ENCODE measurements around the gene PLAC8.
A peak's percentile ranks its signal among the peaks of the same experiment; 100 is the strongest.
"Not testable (repeated sequence)": the region's sequence is repeated elsewhere in the genome, so short reads cannot be mapped to it uniquely, and the experiment has no call there.

The PLAC8 gene

DNA sequence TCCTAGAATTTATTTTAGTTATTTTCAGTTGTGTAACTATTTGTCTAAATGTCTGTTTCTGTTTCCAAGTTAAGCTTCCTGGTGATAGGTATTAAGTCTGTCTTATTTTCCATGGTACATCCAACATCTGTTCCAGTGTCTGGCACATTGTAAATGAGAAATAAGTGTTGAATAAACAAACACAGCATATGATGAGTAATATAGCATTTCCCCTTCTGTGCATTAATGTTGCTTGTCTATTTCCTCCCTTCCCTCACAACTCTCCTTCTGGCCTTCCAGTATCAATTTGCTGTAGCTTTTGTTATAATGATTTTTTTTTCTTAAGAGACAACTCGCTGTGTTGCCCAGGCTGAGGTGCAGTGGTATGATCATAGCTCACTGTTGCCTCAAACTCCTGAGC lies 43.4 kb downstream of the PLAC8 start:
- H3K9me3 Mint-ChIP-seq: no peaks in the 10 kb centered on the region
- H3K36me3 Mint-ChIP-seq: peaks cover 26% of the 10 kb centered on the region
- H3K27ac Mint-ChIP-seq: peak overlapping the region; percentile 10
- DNase-seq (ENCODE audit: low spot score in 2 of 2) (no peak), ATAC-seq (ENCODE audit: low read depth) (no peak)
- H3K4me3 Mint-ChIP-seq: no peak overlapping the region
- peaks cover 9% of the 10 kb centered on the region for H3K4me1 Mint-ChIP-seq
- no peaks in the 10 kb centered on the region for H3K27me3 Mint-ChIP-seq

DNA sequence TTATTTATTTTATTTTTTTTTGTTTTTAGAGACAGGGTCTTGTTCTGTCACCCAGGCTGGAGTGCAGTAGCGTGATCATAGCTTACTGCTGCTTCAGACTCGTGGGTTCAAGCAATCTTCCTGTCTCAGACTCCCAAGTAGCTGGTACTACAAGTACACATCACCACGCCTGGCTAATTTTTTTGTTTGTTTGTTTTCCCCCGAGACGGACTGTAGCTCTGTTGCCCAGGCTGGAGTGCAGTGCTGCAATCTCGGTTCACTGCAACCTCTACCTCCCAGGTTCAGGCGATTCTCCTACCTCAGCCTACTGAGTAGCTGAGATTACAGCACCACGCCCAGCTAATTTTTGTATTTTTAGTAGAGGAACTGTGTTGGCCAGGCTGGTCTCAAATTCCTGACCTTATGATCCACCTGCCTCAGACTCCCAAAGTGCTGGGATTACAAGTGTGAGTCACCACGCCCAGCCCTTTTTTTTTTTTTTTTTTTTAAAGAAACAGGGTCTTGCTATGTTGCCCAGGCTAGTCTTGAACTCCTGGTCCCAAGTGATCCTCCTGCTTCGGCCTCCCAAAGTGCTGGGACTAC lies 47.4 kb downstream of the PLAC8 start:
- no peak overlapping the region for H3K4me3 Mint-ChIP-seq
- no peaks in the 10 kb centered on the region for H3K9me3 Mint-ChIP-seq
- H3K36me3 Mint-ChIP-seq: peaks cover 28% of the 10 kb centered on the region
- H3K4me1 Mint-ChIP-seq: no peaks in the 10 kb centered on the region
- DNase-seq (ENCODE audit: low spot score in 2 of 2) (no peak), ATAC-seq (ENCODE audit: low read depth) (no peak)
- H3K27me3 Mint-ChIP-seq: no peaks in the 10 kb centered on the region
- H3K27ac Mint-ChIP-seq: no peak overlapping the region

DNA sequence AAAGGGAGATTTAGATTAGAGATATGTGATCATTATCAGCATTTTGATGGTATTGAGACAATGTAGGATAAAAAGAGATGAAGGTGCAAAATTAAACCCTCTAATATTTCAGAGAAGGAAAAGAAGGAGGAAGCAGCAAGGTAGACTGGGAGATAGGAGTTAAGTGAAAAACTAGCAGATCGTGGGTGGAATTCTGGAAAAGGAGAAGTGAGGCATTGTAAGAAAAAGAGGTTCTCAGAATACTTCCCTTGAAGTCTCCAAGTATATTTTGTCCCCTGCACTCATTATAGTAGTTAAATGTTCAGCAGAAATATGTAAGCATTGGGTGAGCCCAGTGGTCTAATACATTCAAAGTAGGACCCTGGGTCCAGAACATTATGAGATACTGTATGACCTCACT lies 49.3 kb downstream of the PLAC8 start:
- no peak overlapping the region for H3K27ac Mint-ChIP-seq
- ATAC-seq (ENCODE audit: low read depth): no peak
- no peak for DNase-seq (ENCODE audit: low spot score in 2 of 2)
- H3K9me3 Mint-ChIP-seq: no peaks in the 10 kb centered on the region
- H3K27me3 Mint-ChIP-seq: no peaks in the 10 kb centered on the region
- H3K4me3 Mint-ChIP-seq: no peak overlapping the region
- no peaks in the 10 kb centered on the region for H3K4me1 Mint-ChIP-seq
- H3K36me3 Mint-ChIP-seq: peaks cover 22% of the 10 kb centered on the region

GRCh38 chr4:83062739-83063138 lies 51.8 kb downstream of the PLAC8 start:
- Mint-ChIP-seq H3K4me1 (no peaks in the 10 kb centered on the region), H3K9me3 (no peaks in the 10 kb centered on the region), H3K27me3 (no peaks in the 10 kb centered on the region), H3K4me3 (no peak overlapping the region), H3K36me3 (peaks cover 18% of the 10 kb centered on the region), H3K27ac (no peak overlapping the region)
- ATAC-seq (ENCODE audit: low read depth): no peak
- no peak for DNase-seq (ENCODE audit: low spot score in 2 of 2)

- no peak overlapping the region for H3K4me3 Mint-ChIP-seq
- peak in 1 of 2 donors; percentile 20 for DNase-seq (ENCODE audit: low spot score in 2 of 2)
- H3K9me3 Mint-ChIP-seq: no peaks in the 10 kb centered on the region
- H3K36me3 Mint-ChIP-seq: peaks cover 28% of the 10 kb centered on the region
- no peaks in the 10 kb centered on the region for H3K27me3 Mint-ChIP-seq
- H3K4me1 Mint-ChIP-seq: peaks cover 2% of the 10 kb centered on the region
- peak; percentile 65 for ATAC-seq (ENCODE audit: low read depth)
- H3K27ac Mint-ChIP-seq: no peak overlapping the region
Observed at GRCh38 chr4:83054928-83055327, 59.6 kb downstream of the PLAC8 start.

GRCh38 chr4:83048781-83049180 lies 65.7 kb downstream of the PLAC8 start:
- not testable (repeated sequence) for H3K9me3 Mint-ChIP-seq; H3K27me3 Mint-ChIP-seq; ATAC-seq (ENCODE audit: low read depth); H3K4me3 Mint-ChIP-seq; H3K4me1 Mint-ChIP-seq; DNase-seq (ENCODE audit: low spot score in 2 of 2); H3K27ac Mint-ChIP-seq
- H3K36me3 Mint-ChIP-seq: peaks cover 25% of the 10 kb centered on the region

GRCh38 chr4:83046693-83047473 lies 67.6 kb downstream of the PLAC8 start:
- H3K4me1 Mint-ChIP-seq: peaks cover 7% of the 10 kb centered on the region
- H3K4me3 Mint-ChIP-seq: no peak overlapping the region
- no peaks in the 10 kb centered on the region for H3K27me3 Mint-ChIP-seq
- ATAC-seq (ENCODE audit: low read depth) (no peak), DNase-seq (ENCODE audit: low spot score in 2 of 2) (no peak)
- no peak overlapping the region for H3K27ac Mint-ChIP-seq
- peaks cover 16% of the 10 kb centered on the region for H3K36me3 Mint-ChIP-seq
- H3K9me3 Mint-ChIP-seq: no peaks in the 10 kb centered on the region

- no peaks in the 10 kb centered on the region for H3K27me3 Mint-ChIP-seq
- H3K27ac Mint-ChIP-seq: no peak overlapping the region
- peaks cover 17% of the 10 kb centered on the region for H3K4me1 Mint-ChIP-seq
- H3K4me3 Mint-ChIP-seq: no peak overlapping the region
- no peak for DNase-seq (ENCODE audit: low spot score in 2 of 2)
- peaks cover 4% of the 10 kb centered on the region for H3K36me3 Mint-ChIP-seq
- H3K9me3 Mint-ChIP-seq: no peaks in the 10 kb centered on the region
- no peak for ATAC-seq (ENCODE audit: low read depth)
Observed at GRCh38 chr4:83043801-83044407, 70.6 kb downstream of the PLAC8 start.

DNA sequence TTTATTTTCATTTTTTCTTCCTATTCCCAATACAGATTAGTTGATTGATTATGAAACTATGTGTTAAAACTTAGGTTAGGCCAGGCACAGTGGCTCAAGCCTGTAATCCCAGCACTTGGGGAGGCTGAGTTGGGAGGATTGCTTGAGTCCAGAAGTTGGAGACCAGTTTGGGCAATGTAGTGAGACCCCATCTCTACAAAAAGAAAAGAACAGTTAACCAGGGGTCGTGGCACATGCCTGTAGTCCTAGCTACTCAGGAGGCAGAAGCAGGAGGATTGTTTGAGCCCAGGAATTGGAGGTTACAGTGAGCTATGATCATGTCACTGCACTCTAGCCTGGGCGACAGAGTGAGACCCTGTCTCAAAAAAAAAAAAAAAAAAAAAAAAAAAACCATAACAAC lies 71.4 kb downstream of the PLAC8 start:
- H3K36me3 Mint-ChIP-seq; H3K27me3 Mint-ChIP-seq; ATAC-seq (ENCODE audit: low read depth); DNase-seq (ENCODE audit: low spot score in 2 of 2); H3K4me3 Mint-ChIP-seq; H3K9me3 Mint-ChIP-seq; H3K27ac Mint-ChIP-seq: not testable (repeated sequence)
- peaks cover 17% of the 10 kb centered on the region for H3K4me1 Mint-ChIP-seq

GRCh38 chr4:83040269-83040668 lies 74.3 kb downstream of the PLAC8 start:
- Mint-ChIP-seq H3K4me3 (no peak overlapping the region), H3K27me3 (no peaks in the 10 kb centered on the region)

More at GRCh38 chr4:83040269-83040668, 74.3 kb downstream of the PLAC8 start:
- no peaks in the 10 kb centered on the region for H3K9me3 Mint-ChIP-seq
- no peak overlapping the region for H3K27ac Mint-ChIP-seq
- DNase-seq (ENCODE audit: low spot score in 2 of 2) (no peak), ATAC-seq (ENCODE audit: low read depth) (no peak)
- H3K36me3 Mint-ChIP-seq: peaks cover 3% of the 10 kb centered on the region
- peaks cover 23% of the 10 kb centered on the region for H3K4me1 Mint-ChIP-seq

All from memory B cell (primary cell).